Measurements from ENCODE around the gene ANXA11.
"Not testable (repeated sequence)": the region's sequence is repeated elsewhere in the genome, so short reads cannot be mapped to it uniquely, and the experiment has no call there.

The ANXA11 gene

DNA sequence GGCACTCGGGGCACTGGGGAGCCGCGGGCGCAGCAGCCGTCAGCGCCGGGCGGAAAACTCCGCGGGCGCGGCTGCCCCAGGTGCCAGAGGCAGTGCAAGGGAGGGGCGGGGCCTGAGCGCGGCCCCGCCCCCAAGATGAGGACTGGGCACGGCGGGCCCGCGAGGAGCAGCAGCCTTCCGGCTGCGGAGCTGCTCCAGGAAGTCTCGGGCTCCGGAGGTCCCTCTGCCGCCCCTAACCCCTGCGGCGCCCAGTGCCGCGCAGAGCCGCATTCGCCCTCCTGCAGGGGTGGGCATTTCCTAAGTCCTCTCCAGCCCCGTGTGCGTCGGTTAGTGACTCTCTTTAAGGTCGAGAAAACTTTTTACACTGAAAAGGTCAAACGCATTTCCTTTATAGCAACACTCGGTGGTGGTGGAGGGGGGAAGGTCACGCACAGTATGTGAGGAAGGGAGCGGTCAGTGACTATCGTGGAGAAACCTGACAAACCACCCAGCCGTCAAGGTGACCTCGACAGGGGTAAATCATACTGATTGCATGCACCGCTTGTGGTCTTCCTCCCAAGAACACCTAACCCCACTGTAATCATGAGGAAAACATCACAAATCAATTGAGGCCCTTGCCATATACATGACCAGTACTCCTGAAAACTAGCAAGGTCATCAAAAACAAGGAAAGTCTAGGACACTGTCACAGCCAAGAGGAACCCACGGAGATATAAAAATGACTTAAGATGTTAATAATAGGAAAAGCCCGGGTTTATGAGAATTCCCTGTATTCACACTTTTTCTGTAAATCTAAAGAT, at the start of gene ANXA11:
TSS of gene ANXA11 (minus strand) at position 61 of the 800 bp plus-strand sequence. CDS start 32,676 bp downstream, outside the sequence.
- DNase-seq: no peak

DNA sequence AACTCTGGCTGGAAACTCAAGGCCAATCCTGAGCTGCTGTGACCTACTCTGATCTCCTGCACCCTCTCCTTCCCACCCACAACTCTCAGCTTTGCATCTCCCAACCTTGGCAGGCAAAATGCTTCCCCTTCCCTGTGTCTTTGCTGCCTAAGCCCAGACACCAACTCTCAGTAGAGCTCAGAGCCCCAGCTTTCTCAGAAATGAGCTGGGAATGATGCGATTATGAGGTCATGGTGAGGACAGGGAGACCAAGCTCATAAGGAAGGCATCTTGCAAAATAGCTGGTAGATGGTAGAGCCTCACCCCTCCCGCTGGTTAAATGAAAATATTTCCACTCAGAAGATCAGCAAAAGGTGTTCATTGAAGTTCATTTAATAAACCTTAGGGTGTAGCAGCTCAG, 49.4 kb upstream of the ANXA11 start:
- not testable (repeated sequence) for DNase-seq

DNA sequence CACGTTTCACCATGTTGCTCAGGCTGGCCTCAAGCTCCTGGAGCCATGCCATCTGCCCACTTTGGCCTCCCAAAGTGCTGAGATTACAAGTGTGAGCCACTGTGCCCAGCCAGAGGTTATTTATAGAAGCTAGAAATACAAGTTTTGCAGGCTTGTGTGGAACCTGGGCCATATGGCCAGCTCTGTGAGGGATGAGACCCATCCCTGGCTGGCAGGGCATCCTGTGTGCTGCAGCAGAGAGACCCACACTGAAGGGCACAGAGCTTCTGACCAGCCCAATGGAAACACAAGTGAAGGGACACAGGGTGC, 48.6 kb upstream of the ANXA11 start:
- not testable (repeated sequence) for DNase-seq

DNA sequence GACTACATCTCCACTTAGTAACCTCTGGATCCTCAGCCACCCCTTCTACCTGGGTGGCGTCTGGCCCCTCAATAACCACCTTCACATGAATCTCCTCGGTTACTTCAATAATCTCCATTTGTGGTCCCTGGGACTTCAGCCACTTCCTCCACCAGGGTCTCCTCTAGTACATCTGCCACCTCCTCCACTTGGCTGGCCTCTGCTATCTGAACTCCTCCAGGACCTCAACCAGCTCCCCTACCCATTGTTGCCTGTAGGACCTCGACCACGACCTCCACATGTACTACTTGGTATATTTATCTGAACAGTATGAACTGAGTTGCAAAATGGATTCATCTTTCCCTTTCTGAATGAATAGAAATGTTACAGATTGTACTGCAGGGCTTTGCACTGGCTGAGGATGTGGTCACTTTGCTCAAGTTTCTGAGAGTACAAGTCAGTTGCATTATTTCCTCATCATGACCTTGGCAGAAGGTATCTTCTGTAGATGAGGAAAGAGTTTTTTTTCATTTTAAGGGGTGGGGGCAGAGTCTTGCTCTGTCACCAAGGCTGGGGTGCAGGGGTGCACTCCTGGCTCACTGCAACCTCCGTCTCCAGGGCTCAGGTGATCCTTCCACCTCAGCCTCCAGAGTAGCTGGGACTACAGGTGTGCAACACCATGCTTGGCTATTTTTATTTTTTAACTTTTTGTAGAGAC, 48.1 kb upstream of the ANXA11 start:
- DNase-seq: no peak

DNA sequence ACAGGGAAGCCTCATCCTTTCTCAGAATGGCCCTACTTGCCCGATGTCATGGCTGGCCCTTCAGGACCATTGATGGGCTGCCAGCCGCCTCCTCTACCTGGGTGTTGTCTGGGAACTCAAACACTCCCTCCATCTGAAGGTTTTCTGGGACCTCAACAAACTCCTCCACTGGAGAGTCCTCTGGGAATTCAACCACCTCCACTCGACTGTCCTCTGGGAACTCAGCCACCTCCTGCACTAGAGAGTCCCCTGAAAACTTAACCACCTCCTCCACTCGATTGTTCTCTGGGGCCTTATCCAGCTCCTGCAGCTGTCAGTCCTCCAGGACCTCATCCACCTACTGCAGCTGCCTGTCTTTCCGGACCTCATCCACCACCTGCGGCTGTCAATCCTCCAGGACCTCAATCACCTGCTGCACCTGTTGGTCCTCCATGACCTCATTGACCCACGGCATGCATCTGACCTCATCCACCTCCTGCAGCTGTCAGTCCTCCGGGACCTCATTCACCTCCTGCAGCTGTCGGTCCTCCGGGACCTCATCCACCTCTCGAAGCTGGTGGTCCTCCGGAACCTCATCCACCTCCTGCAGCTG, 47.1 kb upstream of the ANXA11 start:
- no peak for DNase-seq

DNA sequence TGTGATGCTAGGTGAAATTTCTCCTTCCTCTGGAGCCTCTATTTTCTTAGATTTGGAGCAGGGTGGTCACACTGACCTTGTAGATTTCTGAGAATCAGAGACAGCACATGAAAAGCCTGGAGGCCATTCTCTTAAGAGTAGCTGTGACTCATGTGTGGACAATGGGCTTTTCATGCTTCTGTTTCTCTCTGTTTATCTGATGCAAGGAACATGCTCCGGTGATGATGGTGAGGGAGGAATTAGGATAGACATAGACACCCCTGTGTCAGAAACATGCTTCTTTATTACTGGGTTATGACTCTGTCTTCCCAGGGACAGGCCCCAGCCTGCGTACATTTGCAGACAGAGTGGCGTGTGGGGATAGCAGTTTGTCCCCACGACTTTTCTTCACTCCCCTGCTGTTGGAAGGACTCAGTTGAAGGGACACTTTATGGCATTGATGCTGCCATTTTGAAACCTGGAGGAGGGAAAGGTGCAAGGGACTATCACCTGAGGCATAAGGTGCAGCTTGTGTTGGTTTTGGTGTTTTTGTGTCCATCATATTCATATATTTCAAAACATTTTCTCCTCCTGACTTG, 46.5 kb upstream of the ANXA11 start:
- DNase-seq: not testable (repeated sequence)

DNA sequence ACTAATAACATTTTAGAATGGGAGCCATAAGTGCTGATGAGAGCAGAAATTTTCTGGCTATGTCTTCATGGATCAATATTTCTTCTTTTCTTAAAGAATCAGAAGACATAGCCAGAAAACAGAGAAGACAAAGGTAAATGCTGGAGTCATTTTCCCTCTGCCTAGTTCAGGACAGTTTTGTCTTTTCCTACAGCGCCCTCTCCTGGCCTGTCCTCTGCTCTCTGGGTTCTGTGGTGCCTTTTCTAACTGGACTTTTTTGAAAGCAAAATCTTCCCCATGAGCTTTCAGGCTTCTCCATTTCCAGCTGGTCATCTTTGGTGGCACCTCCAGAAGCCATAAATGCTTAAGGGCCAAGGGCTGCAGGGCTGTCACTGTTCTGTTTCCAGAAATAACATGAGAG, 45.1 kb upstream of the ANXA11 start:
- DNase-seq: not testable (repeated sequence)

DNA sequence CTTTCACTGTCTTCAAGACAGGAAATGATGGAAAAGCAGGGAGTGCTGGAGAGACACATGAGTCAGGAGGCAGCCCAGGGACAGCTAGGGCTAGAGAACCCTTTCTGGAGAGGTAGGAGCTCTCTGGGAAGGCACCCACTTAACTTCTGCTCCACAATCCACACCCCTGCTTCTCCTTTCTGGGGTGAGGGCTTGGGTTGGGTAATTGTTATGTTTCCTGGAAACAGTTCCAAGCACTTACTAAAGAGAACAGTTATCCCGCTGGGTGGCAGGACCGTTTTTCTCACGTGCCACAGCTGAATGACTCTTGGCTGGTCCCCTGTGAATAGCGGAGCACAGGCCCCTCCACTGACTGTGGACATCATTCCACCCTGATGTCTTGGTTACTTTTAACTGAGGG, 44.6 kb upstream of the ANXA11 start:
- DNase-seq: not testable (repeated sequence)

DNA sequence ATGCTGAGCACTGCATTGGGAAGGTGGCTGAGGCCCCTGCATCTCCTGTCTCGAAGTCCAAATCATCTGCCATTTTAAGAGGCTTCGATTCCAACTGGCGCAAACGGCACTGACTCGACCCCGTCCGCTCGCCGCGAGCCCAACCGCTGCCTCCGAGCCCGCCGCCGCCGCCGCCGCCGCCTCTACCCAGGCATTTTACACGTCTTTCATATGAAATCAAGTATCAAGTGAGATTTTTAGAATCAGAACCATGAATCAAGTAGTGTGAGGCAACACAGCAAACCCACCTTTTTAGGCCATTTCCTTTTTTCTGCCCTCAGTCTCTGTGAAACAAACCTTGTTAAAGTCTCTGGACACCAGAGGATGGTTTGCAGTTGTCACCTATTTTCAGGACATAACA, 42.3 kb upstream of the ANXA11 start:
- not testable (repeated sequence) for DNase-seq

DNA sequence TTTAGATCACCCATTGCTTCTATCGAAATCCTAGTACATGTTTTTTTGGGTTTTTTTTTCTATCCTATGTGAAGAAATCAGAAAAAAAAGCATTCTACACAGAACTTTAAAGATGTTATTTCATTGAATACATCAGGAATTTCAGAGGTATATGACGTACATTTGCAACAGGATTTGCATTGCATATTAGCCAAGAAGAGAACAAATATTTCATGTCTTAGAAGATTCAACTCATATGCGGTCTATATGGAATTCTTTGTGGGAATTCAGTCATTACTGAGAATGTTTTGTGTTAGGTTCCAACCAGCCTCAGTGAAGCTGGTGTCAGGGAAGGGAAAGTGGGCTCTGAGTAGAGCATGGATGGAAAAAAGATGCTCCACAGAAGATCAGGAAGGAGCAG, 39.0 kb upstream of the ANXA11 start:
- not testable (repeated sequence) for DNase-seq

DNA sequence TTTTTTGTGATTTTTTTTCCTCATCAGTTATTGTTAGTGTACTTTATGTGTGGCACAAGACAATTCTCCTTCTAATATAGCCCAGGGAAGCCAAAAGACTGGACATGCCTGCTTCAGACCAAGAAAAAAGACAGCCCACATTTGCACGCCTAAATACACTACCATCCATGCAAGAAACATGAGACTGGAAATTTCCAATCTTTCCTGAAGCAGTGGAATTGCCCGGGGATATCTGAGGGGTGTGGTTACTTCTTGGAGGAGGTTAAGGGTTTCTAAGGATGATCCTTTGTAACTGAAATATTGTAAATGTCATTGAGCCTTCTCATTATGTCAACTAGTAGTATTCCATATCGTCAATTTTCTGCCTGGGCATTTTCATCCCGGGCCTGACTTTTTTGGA, 37.0 kb upstream of the ANXA11 start:
- DNase-seq: not testable (repeated sequence)

DNA sequence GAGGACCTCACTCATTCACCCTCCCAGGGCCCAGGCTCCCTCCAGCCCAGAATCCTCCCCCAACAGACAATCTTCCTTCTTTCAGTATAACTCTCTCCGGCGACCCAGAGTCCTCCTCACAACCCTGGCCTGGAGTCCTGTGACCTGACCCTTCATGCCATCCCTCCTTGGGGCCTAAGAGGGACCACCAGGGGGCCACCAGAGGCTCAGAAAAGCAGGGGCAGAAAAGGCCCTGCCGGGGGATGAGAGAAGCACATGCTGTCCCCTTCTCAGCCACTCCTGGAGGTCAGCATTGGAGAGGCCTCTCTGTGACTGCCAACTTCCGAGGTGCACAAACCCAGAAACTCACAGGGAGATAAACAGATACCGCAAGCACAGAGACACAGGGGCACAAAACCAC, 31.1 kb upstream of the ANXA11 start:
- not testable (repeated sequence) for DNase-seq

DNA sequence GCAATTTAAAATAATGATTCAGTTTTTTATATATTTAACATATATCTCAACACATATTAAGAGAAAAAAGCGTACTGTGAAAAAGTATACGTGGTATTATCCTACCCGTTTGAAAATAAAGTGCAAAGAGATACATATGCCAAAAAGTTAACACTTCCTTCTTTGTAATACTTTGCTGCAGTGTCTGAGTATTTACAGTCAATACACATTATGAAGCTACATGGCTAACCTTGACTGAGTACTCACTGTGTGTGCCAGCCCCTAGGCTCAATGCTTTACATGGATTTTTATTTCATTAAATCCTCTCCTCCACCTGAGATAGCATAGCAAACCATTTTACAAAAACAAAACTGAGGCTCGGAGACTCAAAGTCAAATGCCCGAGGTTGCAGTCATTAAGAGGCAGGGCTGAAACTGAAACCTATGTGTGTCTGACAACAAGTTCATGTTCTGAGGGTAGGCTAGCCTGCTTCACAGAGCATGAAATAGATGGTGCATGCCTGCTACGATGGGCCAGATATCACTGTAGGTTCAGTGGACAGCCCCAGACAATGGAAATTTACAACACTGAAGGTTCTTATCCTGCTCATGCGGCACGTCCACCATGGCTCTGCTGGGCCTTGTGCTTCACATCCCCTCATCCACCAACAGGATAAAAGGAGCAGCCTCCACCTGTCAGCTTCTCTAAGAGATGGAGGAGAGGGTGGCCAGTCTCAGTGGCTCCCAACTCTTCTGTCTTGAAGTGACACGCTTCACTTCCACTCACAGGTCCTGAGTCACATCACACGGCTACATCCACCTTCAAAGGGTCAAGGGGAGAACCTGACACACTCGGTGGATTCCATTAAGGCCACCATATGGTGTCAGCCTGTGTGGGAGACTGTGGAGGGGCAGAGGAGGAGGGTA, 29.2 kb upstream of the ANXA11 start:
- DNase-seq: not testable (repeated sequence)

DNA sequence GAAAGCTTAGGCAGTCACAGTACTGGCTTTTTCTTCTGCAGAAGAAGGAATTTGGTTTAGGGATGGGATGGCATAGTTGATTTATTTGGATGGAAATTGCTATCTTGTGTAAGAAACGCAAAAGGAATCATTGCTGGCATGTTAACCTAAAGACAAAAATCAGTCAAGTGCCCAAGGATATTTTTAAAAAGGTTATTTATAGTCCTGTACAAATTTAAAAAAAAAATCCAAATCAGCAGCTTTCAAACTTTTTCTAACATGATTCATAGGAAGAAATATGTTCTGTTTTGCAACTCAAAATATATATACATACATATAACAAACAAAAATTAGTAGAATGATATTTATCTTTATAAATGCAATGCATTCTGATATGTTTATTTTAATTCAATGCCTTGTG, 28.5 kb upstream of the ANXA11 start:
- DNase-seq: not testable (repeated sequence)

DNA sequence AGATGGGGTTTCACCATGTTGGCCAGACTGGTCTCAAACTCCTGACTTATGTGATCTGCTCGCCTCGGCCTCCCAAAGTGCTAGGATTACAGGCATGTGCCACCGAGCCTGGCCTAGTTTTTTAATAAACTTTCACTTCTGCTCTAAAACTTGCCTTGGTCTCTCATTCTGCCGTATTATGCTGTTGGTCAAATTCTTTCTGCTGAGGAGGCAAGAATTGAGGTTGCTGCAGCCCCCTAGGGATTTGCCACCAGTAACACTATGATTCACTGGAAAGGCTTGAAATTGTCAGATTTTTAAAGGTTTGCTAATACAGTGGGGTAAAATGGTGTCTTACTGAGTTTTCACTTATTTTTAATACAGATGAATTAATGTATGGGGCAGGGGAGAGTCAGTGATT, 21.4 kb upstream of the ANXA11 start:
- not testable (repeated sequence) for DNase-seq

DNA sequence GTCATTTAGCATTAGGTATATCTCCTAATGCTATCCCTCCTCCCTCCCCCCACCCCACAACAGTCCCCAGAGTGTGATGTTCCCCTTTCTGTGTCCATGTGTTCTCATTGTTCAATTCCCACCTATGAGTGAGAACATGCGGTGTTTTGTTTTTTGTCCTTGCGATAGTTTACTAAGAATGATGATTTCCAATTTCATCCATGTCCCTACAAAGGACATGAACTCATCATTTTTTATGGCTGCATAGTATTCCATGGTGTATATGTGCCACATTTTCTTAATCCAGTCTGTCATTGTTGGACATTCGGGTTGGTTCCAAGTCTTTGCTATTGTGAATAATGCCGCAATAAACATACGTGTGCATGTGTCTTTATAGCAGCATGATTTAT, 17.7 kb upstream of the ANXA11 start:
- not testable (repeated sequence) for DNase-seq

DNA sequence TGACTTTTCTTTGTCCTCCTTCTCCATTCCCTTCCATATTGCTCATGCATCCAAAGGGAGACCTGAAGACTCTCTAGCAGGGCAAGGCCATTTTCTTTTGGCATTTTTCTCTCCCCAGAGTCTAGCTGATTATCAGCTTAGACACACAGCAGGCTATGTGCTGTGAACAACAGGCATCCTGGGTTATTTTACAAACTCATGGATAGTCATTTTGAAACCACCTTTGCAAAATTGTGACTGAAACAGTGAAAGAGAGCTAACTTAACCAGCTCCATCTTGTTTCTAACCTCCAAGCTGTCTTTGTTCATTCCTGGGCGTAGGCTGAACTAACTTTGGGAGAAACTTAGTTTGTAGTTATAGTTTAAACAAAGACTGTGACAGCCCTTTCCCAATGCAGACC, 13.5 kb upstream of the ANXA11 start:
- not testable (repeated sequence) for DNase-seq

DNA sequence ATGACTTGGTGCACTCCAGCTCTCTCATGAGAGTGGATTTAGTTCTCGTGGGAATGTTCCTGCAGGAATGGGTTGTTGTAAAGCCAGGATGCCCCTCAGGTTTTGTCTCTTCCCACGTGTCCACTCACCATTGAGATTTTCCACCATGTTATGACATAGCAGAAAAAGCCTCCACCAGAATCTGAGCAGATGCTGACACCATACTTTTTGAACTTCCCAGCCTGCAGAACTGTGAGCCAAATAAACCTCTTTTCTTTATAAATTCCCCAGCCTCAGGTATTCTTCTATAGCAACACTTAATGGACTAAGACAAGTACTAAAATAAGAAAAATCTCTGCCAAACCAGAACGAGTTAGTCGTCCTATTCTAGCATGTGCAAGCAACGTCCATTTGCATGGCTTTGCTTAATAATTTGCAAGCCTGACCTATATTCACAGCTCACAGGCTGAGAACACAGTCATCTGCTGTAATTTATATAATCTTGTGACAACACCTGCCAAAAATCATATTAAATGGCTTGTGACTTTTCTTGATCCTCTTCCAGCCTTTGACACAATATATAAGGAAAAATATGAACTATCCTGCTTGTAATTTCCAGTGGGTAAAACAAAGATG, 9.1 kb upstream of the ANXA11 start:
- DNase-seq: not testable (repeated sequence)

DNA sequence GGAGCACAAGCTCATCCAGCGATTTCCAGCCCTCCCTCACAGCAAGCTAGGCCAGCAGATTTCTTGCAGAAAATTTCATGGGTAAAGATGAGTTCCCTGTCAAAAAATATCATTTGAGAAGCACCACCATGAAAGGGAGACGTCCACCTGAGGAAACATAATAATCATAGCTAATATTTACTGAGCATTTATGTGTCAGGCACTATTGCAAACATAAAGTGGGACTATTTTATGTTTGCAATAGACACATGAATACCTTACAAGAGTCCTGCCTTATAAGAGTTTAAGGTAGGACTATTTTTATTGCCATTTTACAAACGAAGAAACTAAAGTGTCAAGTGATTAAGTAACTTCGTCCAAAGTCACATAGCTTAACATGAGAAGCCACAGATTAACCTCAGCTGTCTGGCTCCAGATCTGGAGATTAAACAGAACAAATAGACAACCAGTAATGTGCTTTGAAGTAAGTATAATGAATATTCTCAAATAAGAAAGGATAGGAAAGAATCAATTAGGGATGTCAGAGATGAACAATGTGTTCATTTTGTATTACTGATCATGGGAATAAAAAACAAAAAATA, 7.3 kb upstream of the ANXA11 start:
- not testable (repeated sequence) for DNase-seq

DNA sequence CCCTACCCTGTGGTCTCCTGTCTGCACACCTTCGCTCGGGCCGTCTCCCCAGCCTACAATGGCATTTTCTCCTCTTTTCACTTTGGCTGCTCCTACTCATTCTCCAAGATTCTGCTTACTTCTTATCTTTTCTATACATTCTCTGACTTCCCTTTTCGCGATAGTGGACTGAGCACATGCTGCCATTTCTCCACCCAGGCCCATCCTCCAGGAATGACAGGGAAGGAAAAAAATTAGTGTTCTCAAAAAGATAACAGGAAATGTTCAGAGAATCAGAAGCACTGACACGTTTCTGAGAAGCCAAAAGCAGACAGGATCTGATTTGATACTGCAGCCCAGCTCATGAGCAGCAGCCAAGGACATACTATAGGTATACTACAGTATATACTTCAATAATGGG, 6.4 kb upstream of the ANXA11 start:
- no peak for DNase-seq

DNA sequence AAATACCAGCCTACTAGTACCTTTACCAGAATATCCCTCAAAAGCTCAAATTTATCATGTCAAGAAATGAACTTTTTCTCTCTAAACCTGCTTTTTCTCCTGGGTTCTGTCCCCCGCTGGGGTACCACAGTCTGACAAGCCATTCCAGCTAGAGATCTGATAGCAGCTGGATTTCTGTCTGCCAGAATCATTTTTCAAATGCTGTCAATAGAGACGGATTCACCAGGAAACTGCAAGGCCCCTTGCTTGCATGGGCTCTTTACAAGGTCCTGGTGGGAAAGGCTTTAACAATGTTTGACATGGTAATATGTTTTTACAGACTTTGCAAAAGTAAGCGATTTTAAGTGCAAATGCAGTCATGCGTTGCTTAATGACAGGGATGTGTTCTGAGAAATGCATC, 4.9 kb upstream of the ANXA11 start:
- DNase-seq: no peak
